ENCODE results near the gene ZIK1. TPM values are rescaled to one million over a fixed set of nuclear protein-coding genes. Genes with fewer than 3 reads are reported as not detected.

The ZIK1 gene
- total RNA-seq, 6 donors from 2014 or later, result 0.78 to 3.3 (median 2.6) TPM

DNA sequence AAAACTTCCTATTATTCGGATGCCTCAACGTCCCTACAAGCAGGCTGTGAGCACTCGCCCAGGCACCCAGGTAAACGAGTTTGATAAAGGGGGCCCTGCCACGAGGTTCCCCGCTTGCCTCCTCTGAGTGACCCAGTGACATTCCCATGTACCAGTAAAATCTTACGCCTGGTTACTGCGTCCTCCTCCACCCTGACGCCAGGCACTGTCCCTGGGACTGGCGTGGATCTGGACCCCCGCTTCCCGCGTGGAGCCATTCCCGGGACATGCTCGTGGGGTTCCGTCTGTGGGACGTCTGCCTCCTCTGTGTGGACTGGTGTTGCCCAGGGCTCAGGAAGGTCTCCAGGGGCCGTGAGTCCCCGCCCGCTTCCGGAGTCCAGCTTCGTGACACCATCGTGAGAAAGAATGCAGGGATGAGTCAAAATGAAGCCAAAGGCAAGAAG, 23.9 kb upstream of the ZIK1 start:
- peaks cover 0 to 15% (median 12%) of the 10 kb centered on the region in 4 donors for H3K36me3 ChIP-seq

DNA sequence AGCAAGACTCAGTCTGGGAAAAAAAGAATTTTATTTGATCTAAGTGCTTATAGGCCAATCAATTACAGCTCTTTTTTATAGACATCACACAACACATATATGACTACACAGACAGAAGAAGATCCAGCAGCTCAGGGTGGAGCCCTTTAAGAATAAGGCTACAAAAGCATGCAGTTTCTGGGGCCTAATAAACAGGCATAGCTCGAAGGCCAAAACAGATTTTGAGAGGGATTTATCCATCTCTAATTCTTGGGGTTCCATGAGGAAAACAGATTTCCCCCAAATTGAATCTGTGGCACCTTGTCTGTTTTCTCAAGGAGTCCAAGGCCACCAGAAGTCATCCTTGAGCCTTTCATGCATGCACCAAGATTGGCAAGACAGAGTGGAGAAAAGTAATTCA, 20.4 kb upstream of the ZIK1 start:
- no peak overlapping the region for H3K27ac ChIP-seq
- no peaks in the 10 kb centered on the region for H3K27me3 ChIP-seq
- no peak overlapping the region for H3K4me3 ChIP-seq
- H3K4me1 ChIP-seq, result peaks cover 5 to 18% (median 10%) of the 10 kb centered on the region in 4 donors
- no peak for DNase-seq
- ATAC-seq (ENCODE audit: low FRiP score in 2 of 2), result no peak
- H3K36me3 ChIP-seq, result no peaks in the 10 kb centered on the region
- WGBS, 2 donors, result 50 to 65% methylated on average over 1 of the region's 1 CpG
- H3K9me3 ChIP-seq, result peaks cover 25 to 73% (median 55%) of the 10 kb centered on the region in 4 donors
- no peak for TF ChIP-seq EP300 (IDR thresholded peaks at IDR 0.05)

More for the DNA sequence above, 23.9 kb upstream of the ZIK1 start:
- Histone ChIP-seq H3K4me1 (peaks cover 12 to 21% (median 16%) of the 10 kb centered on the region in 4 donors), H3K9me3 (peaks cover 4 to 42% (median 28%) of the 10 kb centered on the region in 4 donors), H3K27me3 (no peaks in the 10 kb centered on the region), H3K27ac (peak overlapping the region; percentile 35 to 78 (median 48)), H3K4me3 (peak overlapping the region in 3 of 4 donors; percentile 86 to 95 (median 93))
- DNase-seq, result peak in 1 of 2 donors; percentile 63
- peak in 1 of 2 donors; percentile 32 for ATAC-seq (ENCODE audit: low FRiP score in 2 of 2)
- TF ChIP-seq POLR2A (IDR thresholded peaks at IDR 0.05) (no peak), POLR2AphosphoS5 (IDR thresholded peaks at IDR 0.05) (no peak), EP300 (IDR thresholded peaks at IDR 0.05) (no peak)
- TF ChIP-seq, protein P1, sequence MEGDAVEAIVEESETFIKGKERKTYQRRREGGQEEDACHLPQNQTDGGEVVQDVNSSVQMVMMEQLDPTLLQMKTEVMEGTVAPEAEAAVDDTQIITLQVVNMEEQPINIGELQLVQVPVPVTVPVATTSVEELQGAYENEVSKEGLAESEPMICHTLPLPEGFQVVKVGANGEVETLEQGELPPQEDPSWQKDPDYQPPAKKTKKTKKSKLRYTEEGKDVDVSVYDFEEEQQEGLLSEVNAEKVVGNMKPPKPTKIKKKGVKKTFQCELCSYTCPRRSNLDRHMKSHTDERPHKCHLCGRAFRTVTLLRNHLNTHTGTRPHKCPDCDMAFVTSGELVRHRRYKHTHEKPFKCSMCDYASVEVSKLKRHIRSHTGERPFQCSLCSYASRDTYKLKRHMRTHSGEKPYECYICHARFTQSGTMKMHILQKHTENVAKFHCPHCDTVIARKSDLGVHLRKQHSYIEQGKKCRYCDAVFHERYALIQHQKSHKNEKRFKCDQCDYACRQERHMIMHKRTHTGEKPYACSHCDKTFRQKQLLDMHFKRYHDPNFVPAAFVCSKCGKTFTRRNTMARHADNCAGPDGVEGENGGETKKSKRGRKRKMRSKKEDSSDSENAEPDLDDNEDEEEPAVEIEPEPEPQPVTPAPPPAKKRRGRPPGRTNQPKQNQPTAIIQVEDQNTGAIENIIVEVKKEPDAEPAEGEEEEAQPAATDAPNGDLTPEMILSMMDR (IDR thresholded peaks at IDR 0.05), result no peak
- WGBS, 2 donors, result 28 to 36% methylated on average over 23 of the region's 23 CpGs

DNA sequence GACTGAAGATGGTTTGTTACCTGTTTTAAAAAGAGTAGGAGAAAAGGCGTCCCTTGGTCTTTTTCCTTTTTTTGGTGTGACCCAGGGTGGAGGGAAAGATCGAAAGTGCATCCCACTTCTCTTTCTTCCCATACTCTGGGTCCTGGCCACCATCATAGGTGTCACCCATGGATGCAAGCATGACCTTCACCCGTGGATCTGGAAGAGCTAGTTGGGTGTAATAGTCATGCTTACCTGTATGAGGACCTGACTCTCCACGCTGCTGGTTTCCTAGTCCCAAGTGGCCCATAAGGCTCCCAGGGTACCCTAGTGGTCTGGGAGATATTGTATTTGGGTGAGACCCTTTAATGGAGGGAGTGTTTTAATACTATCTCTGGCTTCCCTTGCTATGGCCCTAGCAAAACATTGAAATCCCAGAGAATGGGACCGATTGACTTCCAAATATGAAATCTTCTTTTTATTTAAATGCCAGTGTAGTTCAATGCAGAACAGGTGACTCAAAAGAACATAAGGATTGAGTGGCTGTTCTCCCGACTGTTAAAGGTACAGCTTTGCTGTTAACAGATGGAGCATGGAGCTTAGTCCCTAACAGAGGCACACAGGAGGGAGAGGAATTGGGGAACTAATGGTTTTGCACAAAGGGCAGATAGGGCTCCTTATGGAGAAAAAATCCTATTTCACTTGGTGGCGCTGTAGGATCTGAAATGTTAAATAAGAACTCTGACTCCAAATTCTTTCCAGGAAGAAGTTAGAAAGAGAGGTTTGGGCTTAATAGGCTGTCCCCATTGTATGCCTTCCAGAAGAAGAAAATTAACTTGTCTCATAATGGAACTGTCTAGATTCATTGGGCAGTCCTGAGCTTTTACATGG, 17.3 kb upstream of the ZIK1 start:
- Histone ChIP-seq H3K4me3 (no peak overlapping the region), H3K4me1 (no peaks in the 10 kb centered on the region), H3K27me3 (no peaks in the 10 kb centered on the region), H3K27ac (no peak overlapping the region), H3K36me3 (peaks cover 0 to 2% (median 0%) of the 10 kb centered on the region in 4 donors), H3K9me3 (peaks cover 41 to 95% (median 83%) of the 10 kb centered on the region in 4 donors)
- 55 to 60% methylated on average over 7 of the region's 7 CpGs for WGBS, 2 donors
- DNase-seq (no peak), ATAC-seq (ENCODE audit: low FRiP score in 2 of 2) (no peak)
- TF ChIP-seq POLR2A (IDR thresholded peaks at IDR 0.05), result no peak
- no peak for TF ChIP-seq EP300 (IDR thresholded peaks at IDR 0.05)
- TF ChIP-seq, protein P1 (IDR thresholded peaks at IDR 0.05), result no peak
- no peak for TF ChIP-seq POLR2AphosphoS5 (IDR thresholded peaks at IDR 0.05)

DNA sequence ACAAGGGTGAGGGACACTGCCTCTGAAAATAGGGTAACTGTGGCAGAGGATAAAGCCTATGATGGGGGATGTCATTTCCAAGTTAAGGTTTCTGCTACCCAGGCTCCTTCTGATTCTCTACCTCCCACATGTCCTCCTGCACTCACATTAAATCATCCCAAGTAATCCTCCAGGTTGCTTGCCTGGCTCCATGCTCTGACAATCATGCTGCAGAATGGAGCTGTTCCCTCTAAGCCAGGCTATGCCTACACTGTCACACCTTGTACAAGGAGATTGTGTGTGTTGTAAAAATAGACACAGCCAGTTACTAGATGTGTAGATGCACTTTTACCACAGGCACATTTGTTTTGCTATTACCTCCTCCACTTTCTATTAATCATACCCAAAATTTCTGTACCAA, 13.2 kb upstream of the ZIK1 start:
- H3K27me3 ChIP-seq, result no peaks in the 10 kb centered on the region
- peaks cover 73 to 100% (median 100%) of the 10 kb centered on the region in 4 donors for H3K9me3 ChIP-seq
- ATAC-seq (ENCODE audit: low FRiP score in 2 of 2) (no peak), DNase-seq (no peak)
- no peaks in the 10 kb centered on the region for H3K4me1 ChIP-seq
- no peak for TF ChIP-seq POLR2AphosphoS5 (IDR thresholded peaks at IDR 0.05)
- no peak for TF ChIP-seq POLR2A (IDR thresholded peaks at IDR 0.05)
- TF ChIP-seq EP300 (IDR thresholded peaks at IDR 0.05), result no peak
- TF ChIP-seq, protein P1 (IDR thresholded peaks at IDR 0.05), result no peak
- peaks cover 26 to 42% (median 40%) of the 10 kb centered on the region in 4 donors for H3K36me3 ChIP-seq
- H3K27ac ChIP-seq, result no peak overlapping the region
- H3K4me3 ChIP-seq, result no peak overlapping the region

DNA sequence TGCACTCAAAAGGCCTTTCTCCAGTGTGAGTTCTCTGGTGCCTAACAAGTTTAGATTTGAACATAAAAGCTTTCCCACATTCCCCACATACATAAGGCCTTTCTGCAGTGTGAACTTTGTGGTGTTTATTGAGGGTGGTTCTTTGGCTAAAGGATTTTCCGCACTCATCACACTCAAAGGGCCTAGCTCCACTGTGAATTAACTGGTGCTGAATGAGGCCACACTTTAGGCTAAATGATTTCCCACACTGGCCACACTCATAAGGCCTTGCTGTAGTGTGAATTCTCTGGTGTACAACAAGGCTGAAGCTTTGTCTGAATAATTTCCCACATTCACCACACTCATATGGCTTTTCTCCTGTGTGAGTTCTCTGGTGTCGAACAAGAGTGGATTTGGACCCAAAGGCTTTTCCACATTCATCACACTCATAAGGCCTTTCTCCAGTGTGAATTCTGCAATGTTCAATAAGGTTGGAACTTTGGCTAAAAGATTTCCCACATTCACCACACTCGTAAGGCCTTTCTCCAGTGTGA, 11.5 kb upstream of the ZIK1 start:
- DNase-seq (no peak), ATAC-seq (ENCODE audit: low FRiP score in 2 of 2) (no peak)
- H3K4me1 ChIP-seq, result peaks cover 0 to 3% (median 0%) of the 10 kb centered on the region in 4 donors
- no peak overlapping the region for H3K4me3 ChIP-seq
- H3K27me3 ChIP-seq, result no peaks in the 10 kb centered on the region
- TF ChIP-seq POLR2AphosphoS5 (IDR thresholded peaks at IDR 0.05) (no peak), POLR2A (IDR thresholded peaks at IDR 0.05) (no peak), EP300 (IDR thresholded peaks at IDR 0.05) (no peak)
- TF ChIP-seq, protein P1 (IDR thresholded peaks at IDR 0.05), result no peak
- peaks cover 26 to 52% (median 48%) of the 10 kb centered on the region in 4 donors for H3K36me3 ChIP-seq
- WGBS, 2 donors, result 95 to 97% methylated on average over 3 of the region's 3 CpGs
- H3K27ac ChIP-seq, result no peak overlapping the region
- peaks cover 61 to 100% (median 97%) of the 10 kb centered on the region in 4 donors for H3K9me3 ChIP-seq
